Endothelial cell of umbilical vein (primary cell): ENCODE measurements around the gene PDE7B.
A peak's percentile ranks its signal among the peaks of the same experiment; 100 is the strongest.

Experiments
- POLR2A ChIP-seq: IDR thresholded peaks from 2 replicates; pipeline ENCODE4 v1.6.1; 2012; ENCODE audit warnings: low read depth, mild to moderate bottlenecking, control low read depth, low read length
- POLR2AphosphoS5 ChIP-seq: IDR thresholded peaks from 2 replicates; pipeline ENCODE4 v1.6.1; 2012; ENCODE audit warnings: low read depth, mild to moderate bottlenecking, control low read depth, low read length, moderate library complexity; ENCODE audit not compliant: insufficient read depth
- TF ChIP-seq, protein P1 (sequence below), 2 donors: IDR thresholded peaks; 1 replicate in 1 of 2; 2 replicates in 1 of 2; pipeline ENCODE4 v1.5.1; 2011; ENCODE audit warnings: low read length in 2 of 2, mild to moderate bottlenecking in 2 of 2, moderate library complexity in 2 of 2, control low read depth in 1 of 2, inconsistent platforms in 1 of 2, low read depth in 1 of 2; ENCODE audit not compliant: insufficient read depth in 1 of 2; ENCODE audit errors: extremely low read depth in 1 of 2
- TF ChIP-seq, protein P2 (sequence below): IDR thresholded peaks from 2 replicates; pipeline ENCODE4 v1.6.1; 2011; ENCODE audit not compliant: insufficient read depth, insufficient read length

DNA sequence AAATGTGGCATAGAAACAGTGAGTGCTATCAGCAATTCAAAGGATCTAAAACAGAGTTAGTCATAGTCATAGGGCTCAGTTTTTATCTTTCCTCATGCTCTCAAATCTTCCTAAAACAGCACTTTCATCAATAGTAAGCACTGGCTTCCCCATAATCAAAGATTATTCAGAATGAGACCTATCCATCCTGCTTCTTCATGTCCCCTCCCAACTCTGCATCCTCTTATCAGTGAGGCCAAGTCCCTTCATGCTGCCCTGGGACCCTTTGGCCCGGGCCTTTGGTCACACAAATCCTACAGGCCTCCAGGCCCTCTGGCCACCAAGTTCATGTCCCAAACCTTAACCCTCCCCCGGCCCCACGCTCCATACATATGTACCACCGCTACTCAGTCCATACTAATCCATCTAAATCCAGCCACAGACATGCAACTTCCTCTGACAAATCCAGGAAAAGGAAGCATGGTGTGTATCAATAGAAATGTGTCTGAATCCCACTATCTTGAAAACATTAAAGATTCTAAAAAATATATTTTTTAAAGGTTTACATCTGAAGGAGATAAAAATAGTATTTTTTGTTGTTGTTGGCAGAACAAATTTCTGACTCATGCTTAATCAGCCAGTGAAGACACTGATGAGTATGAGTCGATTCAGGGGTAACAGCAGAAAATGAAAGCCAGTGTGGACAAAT lies 143.5 kb downstream of the PDE7B start:
- TF ChIP-seq, protein P1, sequence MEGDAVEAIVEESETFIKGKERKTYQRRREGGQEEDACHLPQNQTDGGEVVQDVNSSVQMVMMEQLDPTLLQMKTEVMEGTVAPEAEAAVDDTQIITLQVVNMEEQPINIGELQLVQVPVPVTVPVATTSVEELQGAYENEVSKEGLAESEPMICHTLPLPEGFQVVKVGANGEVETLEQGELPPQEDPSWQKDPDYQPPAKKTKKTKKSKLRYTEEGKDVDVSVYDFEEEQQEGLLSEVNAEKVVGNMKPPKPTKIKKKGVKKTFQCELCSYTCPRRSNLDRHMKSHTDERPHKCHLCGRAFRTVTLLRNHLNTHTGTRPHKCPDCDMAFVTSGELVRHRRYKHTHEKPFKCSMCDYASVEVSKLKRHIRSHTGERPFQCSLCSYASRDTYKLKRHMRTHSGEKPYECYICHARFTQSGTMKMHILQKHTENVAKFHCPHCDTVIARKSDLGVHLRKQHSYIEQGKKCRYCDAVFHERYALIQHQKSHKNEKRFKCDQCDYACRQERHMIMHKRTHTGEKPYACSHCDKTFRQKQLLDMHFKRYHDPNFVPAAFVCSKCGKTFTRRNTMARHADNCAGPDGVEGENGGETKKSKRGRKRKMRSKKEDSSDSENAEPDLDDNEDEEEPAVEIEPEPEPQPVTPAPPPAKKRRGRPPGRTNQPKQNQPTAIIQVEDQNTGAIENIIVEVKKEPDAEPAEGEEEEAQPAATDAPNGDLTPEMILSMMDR (IDR thresholded peaks at IDR 0.05; ENCODE audit: extremely low read depth in 1 of 2, insufficient read depth in 1 of 2, low read depth in 1 of 2, low read length in 2 of 2), result no peak
- TF ChIP-seq POLR2A, result no peak
- peak; percentile 19 for TF ChIP-seq POLR2AphosphoS5
- TF ChIP-seq, protein P2, sequence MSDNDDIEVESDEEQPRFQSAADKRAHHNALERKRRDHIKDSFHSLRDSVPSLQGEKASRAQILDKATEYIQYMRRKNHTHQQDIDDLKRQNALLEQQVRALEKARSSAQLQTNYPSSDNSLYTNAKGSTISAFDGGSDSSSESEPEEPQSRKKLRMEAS, result no peak
